ENCODE results near the gene PDE11A. TPM values are rescaled to one million over a fixed set of nuclear protein-coding genes. Genes with fewer than 3 reads are reported as not detected.

Gene PDE11A
- total and polyA plus RNA-seq, 2 of the 13 experiments (the other 11 are each of a cell fraction or from before 2014, with no cell fraction given) = 1.2 to 1.7 TPM

- no peak overlapping the region for H3K4me3 ChIP-seq (replicated peaks in 1 of 3; ENCODE audit: insufficient read depth in 1 of 3, low read depth in 2 of 3, low read length in 3 of 3)
- no peaks in the 10 kb centered on the region for H3K36me3 ChIP-seq (replicated peaks in 1 of 2; ENCODE audit: control insufficient read depth in 1 of 2, insufficient read depth in 2 of 2, low read length in 2 of 2)
- in situ Hi-C loops (cut with HindIII; ENCODE audit: extremely low pct_ligation_motif_present, low pct_unique_long_range_greater_than_20kb) = no loop called here
- no peak overlapping the region for H2AFZ ChIP-seq (ENCODE audit: low read length)
- H3K9me3 ChIP-seq (ENCODE audit: low read length) = no peaks in the 10 kb centered on the region
- H4K20me1 ChIP-seq (ENCODE audit: insufficient read depth, low read length) = no peaks in the 10 kb centered on the region
- H3K27me3 ChIP-seq (ENCODE audit: control insufficient read depth in 1 of 2, insufficient read depth in 2 of 2, low read length in 2 of 2) = no peaks in the 10 kb centered on the region
- no peak overlapping the region for H3K9ac ChIP-seq (ENCODE audit: insufficient read depth, low read depth, low read length)
- FAIRE-seq = no peak
- no peak for ATAC-seq
- TF ChIP-seq RNF219 (CRISPR knock-in tag; IDR thresholded peaks at IDR 0.05) (no peak), MIER3 (CRISPR knock-in tag; IDR thresholded peaks at IDR 0.05; ENCODE audit: borderline replicate concordance) (no peak), ZNF879 (CRISPR knock-in tag; IDR thresholded peaks at IDR 0.05) (no peak), ZKSCAN8 (CRISPR knock-in tag; IDR thresholded peaks at IDR 0.05; ENCODE audit: borderline replicate concordance) (no peak), ZNF234 (CRISPR knock-in tag; conservative IDR thresholded peaks at IDR 0.05) (no peak), NR0B2 (CRISPR knock-in tag; IDR thresholded peaks at IDR 0.05) (no peak), FLYWCH1 (CRISPR knock-in tag; IDR thresholded peaks at IDR 0.05) (no peak), ZNF577 (CRISPR knock-in tag; IDR thresholded peaks at IDR 0.05; ENCODE audit: borderline replicate concordance, low read depth) (no peak), SIN3B (IDR thresholded peaks at IDR 0.05; ENCODE audit: low read length) (no peak), ZNF510 (CRISPR knock-in tag; IDR thresholded peaks at IDR 0.05; ENCODE audit: low read depth) (no peak), E2F1 (CRISPR knock-in tag; IDR thresholded peaks at IDR 0.05) (no peak), ZNF768 (CRISPR knock-in tag; IDR thresholded peaks at IDR 0.05) (no peak)
- no peaks in the 10 kb centered on the region for H3K79me2 ChIP-seq (ENCODE audit: insufficient read depth, low read length)
- 59% methylated on average over 2 of the region's 2 CpGs for WGBS (ENCODE audit: low lambda C conversion rate)
- H3K4me2 ChIP-seq (ENCODE audit: low read depth, low read length) = no peak overlapping the region
- CTCF ChIA-PET (ENCODE audit: low intra/inter-chr PET ratio, low total read pairs) = no interaction called here
- H3K4me1 ChIP-seq (ENCODE audit: insufficient read depth, low read length) = no peaks in the 10 kb centered on the region
- no peak for DNase-seq (ENCODE audit: low spot score)
- intact Hi-C loops (cut with micrococcal nuclease; ENCODE audit: unreplicated experiment) = no loop called here
- no peak overlapping the region for H3K27ac ChIP-seq (ENCODE audit: extremely low read length, insufficient read depth, low read length)
- POLR2A ChIA-PET = no interaction called here
- BruUV-seq (replicated peaks) = no TSS peak
These were observed 361.7 kb downstream of the PDE11A start for GRCh38 chr2:177710889-177711288.
